ENCODE data around the gene KCNIP4. TPM values are rescaled to one million over a fixed set of nuclear protein-coding genes. Genes with fewer than 3 reads are reported as not detected.

The KCNIP4 gene
- total and polyA plus RNA-seq, 2 of the 4 experiments (the other 2 are of a cell fraction) = not detected

GRCh38 chr4:21649391-21650090, 299.0 kb downstream of the KCNIP4 start:
- Histone ChIP-seq H2BK120ac (ENCODE audit: low read depth, low read length) (no peak overlapping the region), H4K91ac (ENCODE audit: insufficient read depth, low read depth, low read length) (no peak overlapping the region), H4K20me1 (ENCODE audit: insufficient read depth, low read length) (no peaks in the 10 kb centered on the region), H3K4me3 (ENCODE audit: insufficient read depth, low read depth, low read length) (no peak overlapping the region), H3K4me1 (ENCODE audit: control insufficient read depth, insufficient read depth, low read length) (no peaks in the 10 kb centered on the region), H2BK5ac (ENCODE audit: low read depth, low read length, poor library complexity, severe bottlenecking) (no peak overlapping the region), H3K23ac (ENCODE audit: low read depth, low read length) (no peak overlapping the region), H3K4ac (ENCODE audit: low read depth, low read length) (no peak overlapping the region), H3K4me2 (ENCODE audit: low read depth, low read length) (no peak overlapping the region), H3K27me3 (ENCODE audit: control insufficient read depth, insufficient read depth, low read length) (no peaks in the 10 kb centered on the region), H2BK15ac (ENCODE audit: low read depth, low read length) (no peak overlapping the region), H3K79me1 (ENCODE audit: low read depth in 1 of 2, low read length in 2 of 2) (no peaks in the 10 kb centered on the region), H3K18ac (ENCODE audit: low read depth, low read length) (no peak overlapping the region), H3K36me3 (ENCODE audit: control insufficient read depth, insufficient read depth, low read length) (no peaks in the 10 kb centered on the region), H4K8ac (ENCODE audit: low read depth in 2 of 2, low read length in 2 of 2) (no peak overlapping the region), H3K9me1 (ENCODE audit: insufficient read depth, low read length) (no peaks in the 10 kb centered on the region), H3K14ac (replicated peaks; ENCODE audit: low read depth, low read length) (no peak overlapping the region), H3K56ac (ENCODE audit: extremely low read depth, insufficient read depth, low read length) (no peak overlapping the region), H2BK20ac (ENCODE audit: low read depth, low read length) (no peak overlapping the region), H2AK9ac (replicated peaks; ENCODE audit: low read depth, low read length, poor library complexity) (no peak overlapping the region), H3K9ac (ENCODE audit: low read depth, low read length) (no peak overlapping the region), H2AFZ (replicated peaks; ENCODE audit: low read length, poor library complexity) (no peak overlapping the region), H2AK5ac (ENCODE audit: low read depth, low read length) (no peak overlapping the region), H3K27ac (ENCODE audit: insufficient read depth, low read length) (no peak overlapping the region), H4K5ac (ENCODE audit: low read depth, low read length) (no peak overlapping the region), H3K9me3 (ENCODE audit: control insufficient read depth, insufficient read depth, low read length) (peaks cover 2% of the 10 kb centered on the region)
- dilution Hi-C loops (cut with HindIII; ENCODE audit: low sequenced_read_pairs, unreplicated experiment) = no loop called here
- ATAC-seq (ENCODE audit: low read depth) (no peak), DNase-seq (no peak)
- BruUV-seq (replicated peaks) = no TSS peak
- ChIA-PET CTCF (no interaction called here), POLR2A (ENCODE audit: unreplicated experiment) (no interaction called here)
- in situ Hi-C loops (cut with MboI; ENCODE audit: low sequenced_read_pairs) = no loop called here
- no CpG with 5 or more reads among the region's 2 CpGs for WGBS, 2 experiments (ENCODE audit: extremely low coverage in 2 of 2, insufficient read length in 1 of 2)
- TF ChIP-seq FOS (IDR thresholded peaks at IDR 0.05; ENCODE audit: low read depth, low read length) = no peak
- no peak for TF ChIP-seq NFE2L2 (IDR thresholded peaks at IDR 0.05; ENCODE audit: low read depth, low read length)
- TF ChIP-seq RCOR1 (IDR thresholded peaks at IDR 0.05; ENCODE audit: insufficient replicate concordance, low read length) = no peak
- TF ChIP-seq SMC3 (IDR thresholded peaks at IDR 0.05; ENCODE audit: low read depth, low read length) = no peak
- no peak for TF ChIP-seq CTCF (conservative IDR thresholded peaks at IDR 0.05; ENCODE audit: low read depth, low read length)
- TF ChIP-seq BHLHE40 (IDR thresholded peaks at IDR 0.05; ENCODE audit: low read depth, low read length) = no peak
- no peak for TF ChIP-seq MAZ (IDR thresholded peaks at IDR 0.05; ENCODE audit: borderline replicate concordance, low read depth, low read length)
- TF ChIP-seq ELK1 (IDR thresholded peaks at IDR 0.05; ENCODE audit: borderline replicate concordance, low read depth, low read length) = no peak
- no peak for TF ChIP-seq MAFK (IDR thresholded peaks at IDR 0.05; ENCODE audit: low read depth, low read length)
- TF ChIP-seq POLR2A (IDR thresholded peaks at IDR 0.05; ENCODE audit: low read depth, low read length) = no peak
- no peak for TF ChIP-seq MXI1 (IDR thresholded peaks at IDR 0.05; ENCODE audit: borderline replicate concordance, low read depth, low read length)
- TF ChIP-seq RAD21 (IDR thresholded peaks at IDR 0.05; ENCODE audit: low read length) = no peak
- no peak for TF ChIP-seq CHD1 (IDR thresholded peaks at IDR 0.05; ENCODE audit: low read depth, low read length)
- TF ChIP-seq USF2 (IDR thresholded peaks at IDR 0.05; ENCODE audit: low read depth, low read length) = no peak
- no peak for TF ChIP-seq CEBPB (IDR thresholded peaks at IDR 0.05; ENCODE audit: low read depth, low read length)
- no peak for TF ChIP-seq RFX5 (IDR thresholded peaks at IDR 0.05; ENCODE audit: low read depth, low read length)
- intact Hi-C loops (cut with micrococcal nuclease) = no loop called here
